ENCODE results near the gene TRIM75.

- TF ChIP-seq CTCF (conservative IDR thresholded peaks at IDR 0.05 in 1 of 2, IDR thresholded peaks at IDR 0.05 in 1 of 2; ENCODE audit: low read depth in 1 of 2, low read length in 2 of 2) (no peak), EZH2 (IDR thresholded peaks at IDR 0.05; ENCODE audit: low read length, missing control alignments) (no peak)
Measured at GRCh38 chr4:165009493-165010227, 44.0 kb upstream of the TRIM75 start.

All from fibroblast of lung (primary cell).